GM23338 (cell line): Measurements from ENCODE around the gene NPIPA5. TPM values are rescaled to one million over a fixed set of nuclear protein-coding genes. Genes with fewer than 3 reads are reported as not detected.
A peak's percentile ranks its signal among the peaks of the same experiment; 100 is the strongest.
"Not testable (repeated sequence)": the region's sequence is repeated elsewhere in the genome, so short reads cannot be mapped to it uniquely, and the experiment has no call there.

Experiments used
- ATAC-seq: fragments of 200-7000 bp; cut with Tn5 transposase; 3 replicates; pipeline ENCODE4 v1.9.1; 2020
- DNase-seq: peaks from one replicate; pipeline ENCODE4 v3.0.0-alpha.2; 2015; ENCODE audit warnings: low spot score
- H2AFZ ChIP-seq: fragments of 200-600 bp; sonication (generic); 2 replicates; pipeline ENCODE4 v1.8.0; 2016; ENCODE audit warnings: antibody characterized with exemption, mild to moderate bottlenecking, moderate library complexity
- H3F3A ChIP-seq: fragments of 200-600 bp; sonication (generic); replicated peaks from 2 replicates; pipeline ENCODE4 v1.8.0; 2017; ENCODE audit warnings: antibody characterized with exemption, mixed run types, low read depth
- H3K27ac ChIP-seq: fragments of 200-600 bp; sonication (generic); 2 replicates; pipeline ENCODE4 v1.6.1; 2016; ENCODE audit warnings: low read depth
- H3K27me3 ChIP-seq: fragments of 200-600 bp; sonication (generic); 2 replicates; pipeline ENCODE4 v1.8.0; 2016; ENCODE audit warnings: mild to moderate bottlenecking, mixed run types, moderate library complexity; ENCODE audit not compliant: insufficient read depth
- H3K36me3 ChIP-seq: fragments of 200-600 bp; sonication (generic); 2 replicates; pipeline ENCODE4 v1.8.0; 2016; ENCODE audit warnings: mild to moderate bottlenecking; ENCODE audit not compliant: insufficient read depth
- H3K4me1 ChIP-seq: fragments of 200-600 bp; sonication (generic); 2 replicates; pipeline ENCODE4 v1.8.0; 2016; ENCODE audit warnings: mild to moderate bottlenecking, moderate library complexity; ENCODE audit not compliant: insufficient read depth
- H3K4me2 ChIP-seq: fragments of 200-600 bp; sonication (generic); 2 replicates; pipeline ENCODE4 v1.7.1; 2017; ENCODE audit warnings: mixed run types
- H3K4me3 ChIP-seq: fragments of 200-600 bp; sonication (generic); 2 replicates; pipeline ENCODE4 v1.6.1; 2016; ENCODE audit warnings: mixed run types
- H3K79me2 ChIP-seq: fragments of 200-600 bp; sonication (generic); replicated peaks from 2 replicates; pipeline ENCODE4 v1.8.0; 2017; ENCODE audit warnings: mild to moderate bottlenecking; ENCODE audit not compliant: insufficient read depth
- H3K9me2 ChIP-seq: fragments of 200-600 bp; sonication (generic); 2 replicates; pipeline ENCODE4 v1.8.0; 2017; ENCODE audit not compliant: insufficient read depth
- H4K20me1 ChIP-seq: fragments of 200-600 bp; sonication (generic); replicated peaks from 2 replicates; pipeline ENCODE4 v1.8.0; 2017; ENCODE audit warnings: mild to moderate bottlenecking; ENCODE audit not compliant: insufficient read depth
- H3K27ac Mint-ChIP-seq: 2 replicates; pipeline ENCODE4 v1.8.0; 2020; ENCODE audit warnings: inconsistent platforms, mild to moderate bottlenecking, moderate library complexity, mixed read lengths
- H3K27me3 Mint-ChIP-seq: 3 replicates; pipeline ENCODE4 v1.8.0; 2022; ENCODE audit warnings: low read depth, mild to moderate bottlenecking, moderate library complexity, mixed read lengths, inconsistent platforms; ENCODE audit not compliant: insufficient read depth, poor library complexity
- H3K36me3 Mint-ChIP-seq: 3 replicates; pipeline ENCODE4 v1.8.0; 2021; ENCODE audit warnings: low read depth, mild to moderate bottlenecking, inconsistent platforms, moderate library complexity, mixed read lengths
- H3K4me1 Mint-ChIP-seq: 3 replicates; pipeline ENCODE4 v1.8.0; 2020; ENCODE audit warnings: mild to moderate bottlenecking, inconsistent platforms, mixed read lengths
- H3K4me3 Mint-ChIP-seq: 3 replicates; pipeline ENCODE4 v1.8.0; 2021; ENCODE audit warnings: moderate library complexity, mild to moderate bottlenecking, inconsistent platforms, mixed read lengths
- H3K9me3 Mint-ChIP-seq: 3 replicates; pipeline ENCODE4 v1.8.0; 2020; ENCODE audit warnings: moderate library complexity, mild to moderate bottlenecking, inconsistent platforms, mixed read lengths
- polyA plus RNA-seq: library from polyadenylated mRNA; unstranded; fragments of >200 nt; fragmentation: Nextera tagmentation; extraction: Ambion mirVana; gene quantifications from 2 replicates; pipeline ENCODE4 v1.2.1, GENCODE V29; 2016
- total RNA-seq: library from RNA; depleted of rRNA; stranded (reverse); fragments of >200 nt; shearing (Covaris generic); gene quantifications from 2 replicates; pipeline ENCODE4 v1.2.3, GENCODE V29; 2014

Gene NPIPA5
- total and polyA plus RNA-seq, 2 experiments from 2014 or later, result 0.56 to 2.7 TPM

DNA sequence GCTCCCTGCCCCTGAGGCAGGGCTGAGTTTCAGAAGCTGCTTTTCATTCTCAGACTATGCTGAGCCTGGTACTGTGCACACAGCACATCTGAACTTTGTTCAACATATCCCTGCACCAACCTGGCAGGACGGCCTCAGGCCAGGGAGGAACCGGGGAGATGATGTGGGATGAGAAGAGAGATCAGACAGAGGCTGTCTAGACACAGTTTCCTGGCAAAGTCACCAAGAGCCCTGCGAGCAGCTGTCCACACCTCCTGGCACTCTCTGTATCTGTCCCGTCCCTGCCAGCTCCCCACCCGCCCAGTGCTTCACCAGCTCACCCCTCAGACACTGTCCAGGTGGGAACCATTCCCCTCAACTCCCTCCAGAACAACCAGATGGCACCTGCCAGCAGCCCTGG is 39.1 kb downstream of the NPIPA5 start:
- not testable (repeated sequence) for H3K4me2 ChIP-seq, H3K4me1 ChIP-seq, H3K36me3 Mint-ChIP-seq, H3K27ac ChIP-seq, H3F3A ChIP-seq, DNase-seq, H3K4me1 Mint-ChIP-seq, H2AFZ ChIP-seq, ATAC-seq, H3K4me3 Mint-ChIP-seq, H3K4me3 ChIP-seq, H3K36me3 ChIP-seq, H4K20me1 ChIP-seq, H3K27me3 Mint-ChIP-seq, H3K9me2 ChIP-seq, H3K27ac Mint-ChIP-seq, H3K79me2 ChIP-seq, H3K9me3 Mint-ChIP-seq, H3K27me3 ChIP-seq

DNA sequence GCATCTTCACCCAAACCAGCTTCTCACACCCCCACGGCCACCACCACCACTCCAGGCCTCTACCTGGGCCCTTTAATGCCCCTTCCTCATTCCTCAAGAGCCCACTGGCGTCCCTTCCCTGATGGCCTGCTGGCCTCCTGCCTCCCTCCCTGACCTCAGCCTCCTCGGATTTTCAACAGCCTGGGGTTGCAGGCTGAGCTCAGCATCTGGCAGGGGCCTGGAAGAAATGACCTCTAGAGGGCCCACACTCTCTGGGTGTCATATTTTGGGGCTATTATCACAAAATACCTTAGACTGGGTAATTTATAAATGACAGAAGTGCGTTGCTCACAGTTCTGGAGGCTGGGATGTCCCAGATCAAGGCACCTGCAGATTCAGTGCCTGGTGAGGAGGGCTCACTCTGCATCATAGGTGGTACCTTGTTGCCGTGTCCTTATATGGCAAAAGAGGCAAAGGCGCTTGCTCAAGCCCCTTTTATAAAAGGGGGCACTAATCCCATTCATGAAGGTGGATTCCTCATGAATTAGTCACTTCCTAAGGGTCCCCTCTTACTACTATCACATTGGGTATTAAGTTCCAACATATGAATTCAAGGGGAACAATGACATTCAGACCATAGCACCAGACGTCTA is 40.0 kb downstream of the NPIPA5 start:
- not testable (repeated sequence) for H3K79me2 ChIP-seq, H3K36me3 Mint-ChIP-seq, H3K36me3 ChIP-seq, H3K27me3 ChIP-seq, H3K27ac Mint-ChIP-seq, H3K9me2 ChIP-seq, H3K9me3 Mint-ChIP-seq, H3K27ac ChIP-seq, H3K4me3 Mint-ChIP-seq, H3K4me2 ChIP-seq, H4K20me1 ChIP-seq, H3F3A ChIP-seq, DNase-seq, H3K27me3 Mint-ChIP-seq, H3K4me3 ChIP-seq, H3K4me1 Mint-ChIP-seq, H3K4me1 ChIP-seq, H2AFZ ChIP-seq
- ATAC-seq, result peak; percentile 80

DNA sequence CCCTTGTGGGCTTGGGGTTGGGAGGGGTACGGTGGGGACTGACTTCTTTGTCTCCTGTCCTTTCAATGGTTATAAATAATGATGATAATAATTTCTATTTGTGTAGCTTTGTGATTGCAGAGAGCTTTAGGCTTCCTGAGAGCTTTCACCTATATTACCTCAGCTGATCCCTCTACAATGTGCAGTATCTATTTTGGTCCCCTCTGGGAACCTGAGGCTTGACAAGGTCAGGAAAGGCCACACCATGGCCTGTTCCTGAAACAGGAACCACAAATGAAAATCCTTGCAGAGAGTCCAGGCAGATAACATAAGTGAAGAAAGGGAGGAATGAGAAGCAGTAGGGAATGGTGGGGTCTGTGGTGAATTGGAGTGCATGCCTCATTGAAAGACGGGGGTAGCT is 42.5 kb downstream of the NPIPA5 start:
- H3K27me3 ChIP-seq, H3K4me1 ChIP-seq, H3K9me2 ChIP-seq, DNase-seq, H3K27me3 Mint-ChIP-seq, H2AFZ ChIP-seq, H3K36me3 ChIP-seq, H3K4me2 ChIP-seq, H3K36me3 Mint-ChIP-seq, H3K79me2 ChIP-seq, H4K20me1 ChIP-seq, H3K4me3 Mint-ChIP-seq, H3F3A ChIP-seq, H3K4me1 Mint-ChIP-seq, H3K9me3 Mint-ChIP-seq, ATAC-seq, H3K4me3 ChIP-seq, H3K27ac ChIP-seq, H3K27ac Mint-ChIP-seq: not testable (repeated sequence)

DNA sequence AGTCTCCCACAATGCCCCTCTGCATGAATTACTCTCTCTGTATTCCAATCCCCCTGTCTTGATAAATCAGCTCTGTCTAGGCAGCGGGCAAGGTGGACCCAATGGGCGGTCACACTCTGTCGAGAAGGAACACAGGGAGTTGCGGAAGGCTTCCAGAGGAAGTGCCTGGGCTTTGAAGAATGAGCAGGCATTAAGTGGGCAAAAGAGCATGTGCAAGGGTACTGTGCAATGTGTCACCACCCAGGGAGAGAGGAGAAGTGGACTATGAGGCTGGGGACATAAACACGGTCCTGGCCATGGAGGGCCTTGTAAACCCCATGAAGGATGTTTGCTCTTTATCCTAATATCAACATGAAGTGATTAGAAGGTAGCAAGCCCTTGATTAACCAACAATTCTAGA is 44.1 kb downstream of the NPIPA5 start:
- not testable (repeated sequence) for H3K4me1 Mint-ChIP-seq, H3K79me2 ChIP-seq, H3K4me3 Mint-ChIP-seq, H3K27ac ChIP-seq, H3F3A ChIP-seq, DNase-seq, H3K4me1 ChIP-seq, ATAC-seq, H3K9me3 Mint-ChIP-seq, H3K9me2 ChIP-seq, H3K4me2 ChIP-seq, H2AFZ ChIP-seq, H3K27ac Mint-ChIP-seq, H3K36me3 Mint-ChIP-seq, H4K20me1 ChIP-seq, H3K27me3 Mint-ChIP-seq, H3K4me3 ChIP-seq, H3K36me3 ChIP-seq, H3K27me3 ChIP-seq

DNA sequence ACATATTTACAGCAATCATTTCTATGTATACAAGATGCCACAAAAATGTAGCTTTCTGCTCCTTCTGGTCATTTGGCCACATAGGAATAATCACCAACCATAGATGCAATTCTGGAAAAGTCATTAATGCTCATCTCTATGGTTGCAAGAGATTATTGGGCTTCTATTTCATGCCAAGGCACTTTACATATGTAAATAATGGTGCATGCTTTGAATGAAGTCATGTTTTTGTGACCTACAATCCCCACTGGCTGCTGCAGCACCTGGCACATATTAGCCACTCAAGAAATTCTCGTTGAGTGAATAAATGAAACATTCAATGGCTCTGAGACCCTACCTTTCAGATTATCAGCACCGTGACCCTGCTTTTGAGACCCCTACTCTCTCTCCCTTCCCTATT is 47.1 kb downstream of the NPIPA5 start:
- H3K27me3 ChIP-seq, H3K4me3 ChIP-seq, H3K79me2 ChIP-seq, H3F3A ChIP-seq, H3K9me2 ChIP-seq, H3K36me3 Mint-ChIP-seq, H3K4me3 Mint-ChIP-seq, H3K27me3 Mint-ChIP-seq, H3K27ac ChIP-seq, H3K9me3 Mint-ChIP-seq, DNase-seq, H3K4me1 Mint-ChIP-seq, H3K4me1 ChIP-seq, H3K4me2 ChIP-seq, H4K20me1 ChIP-seq, H3K27ac Mint-ChIP-seq, H2AFZ ChIP-seq, H3K36me3 ChIP-seq, ATAC-seq: not testable (repeated sequence)

DNA sequence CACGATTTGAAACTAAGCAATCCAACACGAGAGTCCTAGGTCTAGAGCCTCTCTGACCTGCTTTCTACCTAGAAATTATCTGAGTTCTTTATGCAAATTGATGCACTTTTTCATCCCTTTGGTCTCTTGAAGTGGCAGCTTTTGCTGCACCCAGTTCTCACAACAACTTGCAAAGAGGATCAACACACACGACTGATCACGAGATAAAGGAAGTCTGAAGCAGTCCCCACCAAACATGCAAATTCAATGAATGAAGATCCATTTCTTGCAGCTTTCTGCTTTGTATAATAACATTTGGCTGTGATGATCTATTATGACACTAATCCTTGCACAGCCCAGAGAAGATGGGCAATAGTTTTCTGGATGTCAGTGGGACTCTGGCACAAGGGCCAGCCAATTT is 53.1 kb downstream of the NPIPA5 start:
- not testable (repeated sequence) for H3K27ac ChIP-seq, H3K27me3 Mint-ChIP-seq, H3F3A ChIP-seq, H3K4me3 ChIP-seq, H4K20me1 ChIP-seq, H3K36me3 ChIP-seq, H3K79me2 ChIP-seq, H3K4me1 Mint-ChIP-seq, H3K9me3 Mint-ChIP-seq, DNase-seq, H3K9me2 ChIP-seq, H2AFZ ChIP-seq, H3K4me2 ChIP-seq, H3K27me3 ChIP-seq, ATAC-seq, H3K4me3 Mint-ChIP-seq, H3K4me1 ChIP-seq, H3K27ac Mint-ChIP-seq, H3K36me3 Mint-ChIP-seq

- not testable (repeated sequence) for H3K4me1 ChIP-seq, H3K4me2 ChIP-seq
These were observed 54.7 kb downstream of the NPIPA5 start for GRCh38 chr16:15323373-15323772.

More at GRCh38 chr16:15323373-15323772, 54.7 kb downstream of the NPIPA5 start:
- DNase-seq, H3K79me2 ChIP-seq, H3K4me1 Mint-ChIP-seq, H3K36me3 Mint-ChIP-seq, H3K27me3 Mint-ChIP-seq, H2AFZ ChIP-seq, H3K4me3 ChIP-seq, H3K27me3 ChIP-seq, H3K27ac ChIP-seq, H3K4me3 Mint-ChIP-seq, H3K9me3 Mint-ChIP-seq, H3K27ac Mint-ChIP-seq, H4K20me1 ChIP-seq, H3K9me2 ChIP-seq, H3K36me3 ChIP-seq, H3F3A ChIP-seq: not testable (repeated sequence)
- peak; percentile 45; the same call in 1 of the 3 replicates for ATAC-seq
